IPS DF 4.7 (cell line): Measurements from ENCODE around the gene MAST3.
A peak's percentile ranks its signal among the peaks of the same experiment; 100 is the strongest.

ENCODE experiments used
- DNase-seq: peaks from one replicate; pipeline ENCODE4 v3.0.0-alpha.2; 2013; ENCODE audit warnings: low spot score; ENCODE audit errors: extremely low read depth

MAST3 gene

GRCh38 chr19:18176367-18177310, 79.1 kb downstream of the MAST3 start:
- no peak for DNase-seq

- no peak for DNase-seq
These were observed 82.4 kb downstream of the MAST3 start for GRCh38 chr19:18179957-18180356.

GRCh38 chr19:18183529-18183928, 86.0 kb downstream of the MAST3 start:
- no peak for DNase-seq

GRCh38 chr19:18185538-18185937, 88.0 kb downstream of the MAST3 start:
- DNase-seq = no peak

GRCh38 chr19:18190278-18190677, 92.7 kb downstream of the MAST3 start:
- no peak for DNase-seq

- DNase-seq = no peak
These were observed 94.1 kb downstream of the MAST3 start for GRCh38 chr19:18191640-18192062.

- peak; percentile 96 for DNase-seq
These were observed 95.3 kb downstream of the MAST3 start, which contains the start of gene MPV17L2 for GRCh38 chr19:18192673-18193387. TSS of gene MPV17L2 (plus strand) at chr19:18193218. CDS start at chr19:18193282, 64 bp downstream.

- no peak for DNase-seq
These were observed 96.0 kb downstream of the MAST3 start for GRCh38 chr19:18193388-18194180.

GRCh38 chr19:18194181-18194530, 96.6 kb downstream of the MAST3 start:
- no peak for DNase-seq

GRCh38 chr19:18194554-18195238, 97.1 kb downstream of the MAST3 start:
- no peak for DNase-seq

GRCh38 chr19:18196511-18196845, 98.9 kb downstream of the MAST3 start:
- no peak for DNase-seq

GRCh38 chr19:18197306-18197705, 99.7 kb downstream of the MAST3 start:
- no peak for DNase-seq

GRCh38 chr19:18197941-18198340, 100.4 kb downstream of the MAST3 start:
- DNase-seq = no peak

- DNase-seq = no peak
These were observed 100.8 kb downstream of the MAST3 start for GRCh38 chr19:18198374-18198773.
